Measurements from ENCODE around the gene UBE2G1. TPM values are rescaled to one million over a fixed set of nuclear protein-coding genes. Genes with fewer than 3 reads are reported as not detected.

UBE2G1 gene
- total RNA-seq, 1 experiment from 2014 or later, result 80.6 TPM

DNA sequence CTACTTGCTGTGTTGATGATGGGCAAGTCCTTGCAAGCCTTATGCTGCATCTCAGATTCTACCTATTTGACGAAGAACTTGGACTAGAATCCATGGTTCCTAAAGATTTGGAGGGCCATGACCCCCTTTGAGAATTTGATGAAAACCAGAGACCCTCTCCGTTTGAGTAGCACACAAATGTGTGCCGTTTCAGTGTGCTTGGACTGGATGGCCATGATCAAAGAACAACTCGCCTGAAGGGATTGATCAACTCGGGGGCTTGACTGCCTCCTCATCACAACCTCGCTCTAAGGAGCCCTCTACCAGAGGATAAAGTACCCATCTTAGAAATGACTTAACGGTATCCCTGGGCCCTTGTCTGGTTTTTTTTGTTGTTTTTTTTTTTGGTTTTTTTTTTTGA is 99.9 kb downstream of the UBE2G1 start:
- intact Hi-C loops (cut with micrococcal nuclease), result no loop called here
- H3K9me2 ChIP-seq (ENCODE audit: insufficient read depth), result no peaks in the 10 kb centered on the region
- H3K9ac ChIP-seq (ENCODE audit: low read length), result no peak overlapping the region
- H3K27ac ChIP-seq (ENCODE audit: low read depth, low read length), result no peak overlapping the region
- no peak overlapping the region for H3K4me3 ChIP-seq (replicated peaks in 1 of 2; ENCODE audit: low read depth in 1 of 2, low read length in 2 of 2)
- peaks cover 3% of the 10 kb centered on the region; the same call in 1 of the 2 replicates for H4K20me1 ChIP-seq (ENCODE audit: insufficient read depth)
- H3K4me1 ChIP-seq (ENCODE audit: control insufficient read depth in 1 of 2, insufficient read depth in 2 of 2, low read length in 2 of 2), result peaks cover 5 to 21% of the 10 kb centered on the region in 2 experiments; a peak in 3 of 4 replicates
- no peak overlapping the region for H2AFZ ChIP-seq (ENCODE audit: low read depth, low read length, poor library complexity, severe bottlenecking)
- peaks cover 1 to 3% of the 10 kb centered on the region in 2 experiments; a peak in 3 of 4 replicates for H3K36me3 ChIP-seq (ENCODE audit: control insufficient read depth in 1 of 2, insufficient read depth in 2 of 2, low read length in 2 of 2)
- ATAC-seq, result no peak
- POLR2A ChIA-PET, result no interaction called here
- no peaks in the 10 kb centered on the region for H3K9me3 ChIP-seq (ENCODE audit: control insufficient read depth in 1 of 2, insufficient read depth in 1 of 2, low read depth in 1 of 2, low read length in 2 of 2)
- no TSS peak for BruUV-seq (replicated peaks)
- no peaks in the 10 kb centered on the region for H3K27me3 ChIP-seq (ENCODE audit: insufficient read depth, low read length)
- CTCF ChIA-PET, result no interaction called here
- no peak for DNase-seq (ENCODE audit: low read depth, low spot score)
- no peak overlapping the region for H3K4me2 ChIP-seq (ENCODE audit: low read length)
- TF ChIP-seq CEBPB (IDR thresholded peaks at IDR 0.05; ENCODE audit: low read depth) (no peak), YY1 (IDR thresholded peaks at IDR 0.05; ENCODE audit: extremely low read depth, insufficient replicate concordance, low read depth, low read length) (no peak), ZFX (IDR thresholded peaks at IDR 0.05) (no peak), RAD21 (IDR thresholded peaks at IDR 0.05; ENCODE audit: low read depth) (no peak)
- TF ChIP-seq, protein P1, sequence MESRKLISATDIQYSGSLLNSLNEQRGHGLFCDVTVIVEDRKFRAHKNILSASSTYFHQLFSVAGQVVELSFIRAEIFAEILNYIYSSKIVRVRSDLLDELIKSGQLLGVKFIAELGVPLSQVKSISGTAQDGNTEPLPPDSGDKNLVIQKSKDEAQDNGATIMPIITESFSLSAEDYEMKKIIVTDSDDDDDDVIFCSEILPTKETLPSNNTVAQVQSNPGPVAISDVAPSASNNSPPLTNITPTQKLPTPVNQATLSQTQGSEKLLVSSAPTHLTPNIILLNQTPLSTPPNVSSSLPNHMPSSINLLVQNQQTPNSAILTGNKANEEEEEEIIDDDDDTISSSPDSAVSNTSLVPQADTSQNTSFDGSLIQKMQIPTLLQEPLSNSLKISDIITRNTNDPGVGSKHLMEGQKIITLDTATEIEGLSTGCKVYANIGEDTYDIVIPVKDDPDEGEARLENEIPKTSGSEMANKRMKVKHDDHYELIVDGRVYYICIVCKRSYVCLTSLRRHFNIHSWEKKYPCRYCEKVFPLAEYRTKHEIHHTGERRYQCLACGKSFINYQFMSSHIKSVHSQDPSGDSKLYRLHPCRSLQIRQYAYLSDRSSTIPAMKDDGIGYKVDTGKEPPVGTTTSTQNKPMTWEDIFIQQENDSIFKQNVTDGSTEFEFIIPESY (IDR thresholded peaks at IDR 0.05; ENCODE audit: extremely low read depth, insufficient replicate concordance, low read length), result no peak
- H3K79me2 ChIP-seq (ENCODE audit: insufficient read depth, low read length), result peaks cover 23% of the 10 kb centered on the region
- RAD21 ChIA-PET (ENCODE audit: low non-redundant PET in 1 of 2, low total read pairs in 2 of 2, uncharacterized antibody in 2 of 2, unreplicated experiment in 2 of 2), result no interaction called here

Measured in HCT116 (cell line).